Uterus (tissue), 2 donors: ENCODE results near the gene BORCS6.
"Not testable (repeated sequence)": the region's sequence is repeated elsewhere in the genome, so short reads cannot be mapped to it uniquely, and the experiment has no call there.

Experiments
- CTCF ChIP-seq, 4 experiments: fragments of 200-600 bp in 2 of 4; fragments of 450-650 bp in 2 of 4; sonication (generic) in 2 of 4; IDR thresholded peaks; one replicate each; pipeline ENCODE4 v1.5.1; 2016 to 2019; ENCODE audit warnings: antibody characterized with exemption in 4 of 4, mild to moderate bottlenecking in 2 of 4, moderate library complexity in 1 of 4
- POLR2A ChIP-seq, 2 donors: fragments of 450-650 bp; IDR thresholded peaks; one replicate each; pipeline ENCODE4 v1.6.1; 2016; ENCODE audit warnings: antibody characterized with exemption in 2 of 2, mild to moderate bottlenecking in 1 of 2, moderate library complexity in 1 of 2

GRCh38 chr17:8214000-8214399, 24.0 kb upstream of the BORCS6 start:
- TF ChIP-seq CTCF, POLR2A (IDR thresholded peaks at IDR 0.05): not testable (repeated sequence)
